Measurements from ENCODE around the gene THOC2.

THOC2 gene

GRCh38 chrX:123625477-123625876 is 107.4 kb downstream of the THOC2 start:
- ChIA-PET CTCF (no interaction called here), POLR2A (no interaction called here)
- Histone ChIP-seq H3K4me3 (ENCODE audit: low read depth, low read length) (no peak overlapping the region), H3K9me3 (ENCODE audit: control insufficient read depth, insufficient read depth, low read depth, low read length) (no peaks in the 10 kb centered on the region; the same call in 1 of the 2 replicates), H3K36me3 (ENCODE audit: control insufficient read depth in 2 of 2, insufficient read depth in 1 of 2, low read length in 2 of 2) (peaks cover 53 to 60% of the 10 kb centered on the region in 2 experiments), H3K4me1 (ENCODE audit: control insufficient read depth, insufficient read depth, low read length) (no peaks in the 10 kb centered on the region), H3K27ac (ENCODE audit: extremely low read depth, low read depth, low read length) (no peak overlapping the region)
- TF ChIP-seq ZNF654 (tag by site-specific recombination; IDR thresholded peaks at IDR 0.05; ENCODE audit: low read depth) = no peak
- no peak for TF ChIP-seq ZNF549 (tag by site-specific recombination; IDR thresholded peaks at IDR 0.05)
- TF ChIP-seq ZNF324 (tag by site-specific recombination; IDR thresholded peaks at IDR 0.05) = no peak
- no peak for TF ChIP-seq ZNF121 (tag by site-specific recombination; IDR thresholded peaks at IDR 0.05)
- TF ChIP-seq ZNF394 (tag by site-specific recombination; IDR thresholded peaks at IDR 0.05; ENCODE audit: borderline replicate concordance) = no peak
- TF ChIP-seq ZNF785 (tag by site-specific recombination; IDR thresholded peaks at IDR 0.05) = no peak
- no peak for TF ChIP-seq ZNF585B (tag by site-specific recombination; IDR thresholded peaks at IDR 0.05)
- TF ChIP-seq RBAK (tag by site-specific recombination; IDR thresholded peaks at IDR 0.05) = no peak
- TF ChIP-seq, protein P1, sequence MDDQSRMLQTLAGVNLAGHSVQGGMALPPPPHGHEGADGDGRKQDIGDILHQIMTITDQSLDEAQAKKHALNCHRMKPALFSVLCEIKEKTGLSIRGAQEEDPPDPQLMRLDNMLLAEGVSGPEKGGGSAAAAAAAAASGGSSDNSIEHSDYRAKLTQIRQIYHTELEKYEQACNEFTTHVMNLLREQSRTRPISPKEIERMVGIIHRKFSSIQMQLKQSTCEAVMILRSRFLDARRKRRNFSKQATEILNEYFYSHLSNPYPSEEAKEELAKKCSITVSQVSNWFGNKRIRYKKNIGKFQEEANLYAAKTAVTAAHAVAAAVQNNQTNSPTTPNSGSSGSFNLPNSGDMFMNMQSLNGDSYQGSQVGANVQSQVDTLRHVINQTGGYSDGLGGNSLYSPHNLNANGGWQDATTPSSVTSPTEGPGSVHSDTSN (CRISPR knock-in tag; IDR thresholded peaks at IDR 0.05) = no peak
- no peak for TF ChIP-seq ZNF560 (tag by site-specific recombination; IDR thresholded peaks at IDR 0.05; ENCODE audit: borderline replicate concordance)
- TF ChIP-seq ZNF26 (tag by site-specific recombination; IDR thresholded peaks at IDR 0.05) = no peak
- no peak for TF ChIP-seq ZNF558 (tag by site-specific recombination; IDR thresholded peaks at IDR 0.05)
- no peak for TF ChIP-seq ZNF138 (tag by site-specific recombination; IDR thresholded peaks at IDR 0.05; ENCODE audit: borderline replicate concordance)
- no peak for TF ChIP-seq ZSCAN30 (tag by site-specific recombination; IDR thresholded peaks at IDR 0.05)
- no peak for TF ChIP-seq ZNF37A (tag by site-specific recombination; IDR thresholded peaks at IDR 0.05)

DNA sequence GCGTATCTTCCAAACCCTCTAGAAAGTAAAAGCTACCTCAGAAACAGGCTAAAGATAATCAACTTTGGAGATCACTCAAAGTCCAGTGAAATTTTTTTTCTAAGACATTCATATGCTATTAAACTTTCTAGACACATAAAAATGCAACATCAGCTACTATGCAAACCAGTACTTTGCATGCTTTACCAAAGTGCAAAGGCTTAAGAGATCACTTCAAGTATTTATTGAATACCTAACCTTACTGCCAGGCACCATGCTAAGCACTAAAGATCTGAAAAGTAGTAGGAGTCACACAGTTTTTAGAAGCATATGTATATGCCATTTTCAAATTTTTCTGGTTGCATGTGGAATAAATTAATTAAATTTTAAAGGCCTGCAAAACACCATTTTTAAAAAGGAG is 115.8 kb downstream of the THOC2 start:
- TF ChIP-seq HOXA7 (CRISPR knock-in tag; IDR thresholded peaks at IDR 0.05; ENCODE audit: borderline replicate concordance) (no peak), ZNF549 (tag by site-specific recombination; IDR thresholded peaks at IDR 0.05) (no peak), ZSCAN30 (tag by site-specific recombination; IDR thresholded peaks at IDR 0.05) (no peak), ZNF658 (tag by site-specific recombination; IDR thresholded peaks at IDR 0.05) (no peak), ZNF311 (tag by site-specific recombination; IDR thresholded peaks at IDR 0.05; ENCODE audit: borderline replicate concordance) (no peak), ZNF132 (tag by site-specific recombination; IDR thresholded peaks at IDR 0.05; ENCODE audit: borderline replicate concordance) (no peak), ZBTB49 (tag by site-specific recombination; IDR thresholded peaks at IDR 0.05; ENCODE audit: low read depth) (no peak), ZNF571 (tag by site-specific recombination; IDR thresholded peaks at IDR 0.05) (no peak), ZNF416 (tag by site-specific recombination; IDR thresholded peaks at IDR 0.05) (no peak), ZNF558 (tag by site-specific recombination; IDR thresholded peaks at IDR 0.05) (no peak), ZNF580 (tag by site-specific recombination; IDR thresholded peaks at IDR 0.05) (no peak), GLIS2 (tag by site-specific recombination; IDR thresholded peaks at IDR 0.05) (no peak), ZXDB (tag by site-specific recombination; IDR thresholded peaks at IDR 0.05) (no peak), SCRT1 (tag by site-specific recombination; IDR thresholded peaks at IDR 0.05; ENCODE audit: borderline replicate concordance) (no peak), ZNF585B (tag by site-specific recombination; IDR thresholded peaks at IDR 0.05) (no peak), TCF7L2 (IDR thresholded peaks at IDR 0.05; ENCODE audit: borderline replicate concordance, low read depth, low read length) (no peak)
- Histone ChIP-seq H3K36me3 (ENCODE audit: control insufficient read depth in 2 of 2, insufficient read depth in 1 of 2, low read length in 2 of 2) (peaks cover 31 to 33% of the 10 kb centered on the region in 2 experiments), H3K9me3 (ENCODE audit: control insufficient read depth, insufficient read depth, low read depth, low read length) (no peaks in the 10 kb centered on the region), H3K27ac (ENCODE audit: extremely low read depth, low read depth, low read length) (no peak overlapping the region), H3K4me3 (ENCODE audit: low read depth, low read length) (no peak overlapping the region), H3K4me1 (ENCODE audit: control insufficient read depth, insufficient read depth, low read length) (no peaks in the 10 kb centered on the region)
- CTCF ChIA-PET = no interaction called here
- POLR2A ChIA-PET = interaction anchor here (0.6 kb wide), 1 partner anchor 23 kb away, joined by 3 read pairs; no protein-coding TSS in a partner anchor

Data from HEK293 (cell line).